HG02885 (cell line): Measurements from ENCODE around the gene GNAL.
"Not testable (repeated sequence)": the region's sequence is repeated elsewhere in the genome, so short reads cannot be mapped to it uniquely, and the experiment has no call there.

Source experiments
- ATAC-seq: cut with Tn5 transposase; IDR thresholded peaks from one replicate; pipeline ENCODE4 v1.9.1; 2021; ENCODE audit warnings: mild to moderate bottlenecking; ENCODE audit not compliant: unreplicated experiment, poor library complexity

The GNAL gene

DNA sequence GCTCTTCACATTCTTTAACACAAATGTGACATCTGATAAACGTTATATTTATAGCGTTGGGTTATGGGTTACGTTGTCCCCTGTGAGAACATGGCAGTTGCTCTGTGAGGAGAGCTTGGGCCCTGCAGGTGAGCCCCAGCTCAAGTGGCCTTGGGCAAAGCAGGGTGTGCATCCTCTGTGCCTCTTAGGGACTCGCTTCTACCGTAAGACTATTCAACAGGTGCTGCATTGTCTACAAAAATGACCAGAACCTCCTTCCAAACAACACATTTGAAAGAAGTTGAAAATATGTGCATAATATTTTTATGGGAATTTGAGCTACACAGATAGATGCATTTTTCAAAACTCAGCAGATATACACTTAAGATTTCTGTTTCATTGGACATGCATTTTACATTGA is 145.7 kb downstream of the GNAL start:
- ATAC-seq = no peak

DNA sequence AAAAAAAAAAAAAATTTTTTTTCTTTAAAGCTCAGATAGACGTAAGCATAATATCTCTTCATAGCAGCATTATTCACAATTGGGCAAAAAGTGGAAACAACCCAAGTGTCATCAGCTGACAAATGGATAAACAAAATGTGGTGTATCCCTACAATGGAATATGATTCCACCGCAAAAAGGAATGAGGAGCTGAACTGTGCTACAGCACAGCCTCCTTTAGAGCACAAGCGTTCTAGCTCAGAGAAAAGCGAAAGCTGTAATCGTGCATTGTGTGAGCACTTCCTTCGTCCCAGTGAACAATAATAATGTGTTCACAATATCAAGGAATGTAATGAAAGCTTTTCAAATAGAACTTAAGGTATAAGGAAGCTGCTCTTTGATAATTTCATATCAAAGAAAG is 150.5 kb downstream of the GNAL start:
- ATAC-seq = no peak

DNA sequence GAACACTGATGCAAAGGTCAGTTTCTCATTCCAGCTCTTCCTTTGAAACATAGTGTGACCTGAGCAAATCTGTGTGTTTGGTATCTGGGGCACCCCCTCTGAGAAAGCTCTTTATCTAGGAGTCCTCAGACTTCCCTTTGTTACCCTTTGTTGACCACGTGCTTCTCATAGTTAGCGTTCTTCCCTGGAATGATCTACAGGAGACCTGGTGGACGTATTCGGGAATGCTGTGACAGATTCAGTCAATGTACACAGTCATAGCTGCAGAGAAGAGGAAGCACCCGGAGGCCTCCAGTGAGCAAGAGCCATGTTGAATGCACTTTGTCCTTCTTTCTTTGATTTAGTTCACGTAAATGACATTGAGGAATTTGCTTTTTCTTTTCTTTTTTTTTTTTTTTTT is 151.4 kb downstream of the GNAL start:
- ATAC-seq = no peak

DNA sequence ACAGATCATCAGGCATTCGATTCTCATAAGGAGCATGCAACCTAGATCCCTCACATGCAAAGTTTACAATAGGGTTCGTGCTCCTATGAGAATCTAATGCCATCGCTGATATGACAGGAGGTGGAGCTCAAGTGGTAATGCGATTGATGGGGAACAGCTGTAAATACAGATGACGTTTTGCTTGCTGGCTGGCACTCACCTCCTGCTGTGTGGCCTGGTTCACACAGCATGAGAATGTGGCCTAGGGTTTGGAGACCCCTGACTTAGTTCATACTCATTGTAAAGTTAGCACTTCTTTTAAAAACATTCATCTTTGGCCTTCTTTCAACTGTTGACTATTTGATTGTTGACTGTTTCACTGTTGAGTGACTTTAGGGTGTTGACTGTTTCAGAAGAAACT is 153.5 kb downstream of the GNAL start:
- no peak for ATAC-seq

DNA sequence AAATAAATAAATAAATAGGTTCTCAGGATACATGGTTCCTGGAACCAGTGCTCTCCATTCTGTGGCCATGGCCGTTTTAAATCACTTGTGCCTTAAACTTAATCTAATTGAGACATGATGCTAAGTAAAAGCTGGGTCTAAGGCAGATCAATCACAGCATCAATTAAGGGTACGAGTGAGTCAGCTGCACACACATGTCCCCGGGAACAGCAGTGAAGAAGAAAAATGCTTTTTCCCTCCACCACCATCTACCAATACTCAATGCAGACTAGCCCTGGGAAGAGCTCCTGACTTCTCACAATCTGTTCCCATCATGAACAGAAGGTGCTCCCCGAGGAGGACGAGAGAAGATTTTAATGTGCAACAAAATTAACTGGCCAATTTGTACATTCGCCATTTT is 155.4 kb downstream of the GNAL start:
- ATAC-seq = no peak

DNA sequence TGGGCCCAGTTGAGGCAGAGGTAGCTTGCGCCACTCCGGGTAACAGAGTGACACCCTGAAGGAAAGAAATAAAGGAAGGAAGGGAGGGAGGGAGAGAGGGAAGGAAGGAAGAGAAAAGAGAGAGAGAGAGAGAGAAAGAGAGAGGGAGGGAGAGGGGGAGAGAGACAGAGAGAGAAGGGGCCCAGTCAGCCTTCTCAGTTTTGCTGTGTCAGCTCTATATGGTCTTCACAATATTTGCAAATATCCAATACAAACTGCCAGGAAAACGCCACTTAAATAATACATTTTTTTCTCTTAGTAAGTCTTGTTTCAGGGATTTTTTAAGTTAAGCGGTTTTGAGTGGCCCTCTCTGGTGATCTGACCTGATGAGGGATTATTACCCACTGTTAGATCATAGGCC is 156.6 kb downstream of the GNAL start:
- no peak for ATAC-seq

DNA sequence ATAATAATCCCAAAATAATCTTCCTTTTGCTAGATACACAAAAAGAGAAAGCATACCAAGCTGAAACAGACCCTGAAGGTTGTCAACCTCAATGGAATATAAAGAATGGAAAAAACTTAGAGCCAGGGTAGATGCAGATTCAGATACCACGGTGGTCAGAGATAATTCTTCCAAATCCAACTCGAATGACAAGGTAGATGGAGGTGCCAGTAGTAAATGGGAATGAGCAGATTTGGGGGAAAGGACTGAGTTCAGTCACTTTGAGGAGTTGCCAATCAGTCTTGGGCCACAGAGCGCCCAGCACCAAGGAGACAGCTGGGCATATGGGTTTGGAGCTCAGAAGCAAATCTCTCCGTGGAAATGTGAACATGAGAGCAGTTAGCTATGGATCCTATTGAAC is 158.7 kb downstream of the GNAL start:
- no peak for ATAC-seq

DNA sequence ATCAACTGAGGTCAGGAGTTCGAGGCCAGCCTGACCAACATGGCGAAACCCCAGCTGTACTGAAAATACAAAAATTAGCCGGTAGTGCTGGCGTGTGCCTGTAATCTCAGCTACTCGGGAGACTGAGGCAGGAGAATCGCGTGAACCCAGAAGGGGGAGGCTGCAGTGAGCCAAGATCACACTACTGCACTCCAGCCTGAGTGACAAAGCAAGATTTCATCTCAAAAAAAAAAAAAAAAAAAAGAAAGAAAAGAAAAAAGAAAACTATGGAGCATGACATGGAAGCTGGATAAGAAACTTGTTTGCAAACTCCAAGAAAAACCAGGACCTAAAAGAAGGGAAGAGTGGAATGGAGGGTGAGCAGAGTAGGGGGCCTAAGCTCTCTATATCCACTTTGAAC is 160.2 kb downstream of the GNAL start:
- ATAC-seq = no peak

DNA sequence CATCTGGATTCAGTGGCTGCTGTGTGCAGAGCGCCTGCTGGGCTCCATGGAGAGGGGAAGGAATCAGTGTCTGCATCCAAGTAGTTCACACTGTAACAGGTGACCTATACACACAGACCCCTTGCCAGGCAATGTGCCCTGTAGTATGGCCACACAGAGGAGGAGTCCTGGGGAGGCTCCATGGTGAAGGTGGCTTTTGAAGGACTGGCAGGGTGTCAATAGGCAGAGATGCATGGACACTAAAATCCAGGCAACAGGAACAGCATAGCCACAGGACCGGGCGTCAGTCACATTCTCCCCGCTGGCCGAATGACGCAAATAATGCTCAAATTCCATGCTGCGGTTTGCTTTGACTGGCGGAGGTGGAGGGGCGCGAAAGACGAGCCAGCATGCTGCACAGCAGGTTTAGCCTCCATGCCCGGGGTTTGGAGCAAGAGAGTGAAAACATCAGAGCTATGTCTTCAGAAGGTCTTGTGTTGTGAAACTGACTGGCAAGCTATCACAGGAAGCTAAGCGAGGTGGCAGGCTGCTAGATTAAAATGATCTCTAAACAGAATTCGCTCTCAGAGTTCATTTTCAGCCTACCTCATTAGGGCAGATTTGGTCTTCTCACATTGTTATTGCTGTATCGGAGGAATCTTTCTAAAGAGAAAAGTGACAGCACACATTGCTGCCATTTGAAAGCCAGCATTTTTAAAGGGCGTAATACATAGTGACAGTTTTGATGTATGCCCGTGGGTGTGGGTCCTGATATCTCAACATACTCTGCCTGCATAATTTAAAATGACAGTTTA is 161.0 kb downstream of the GNAL start:
- no peak for ATAC-seq

DNA sequence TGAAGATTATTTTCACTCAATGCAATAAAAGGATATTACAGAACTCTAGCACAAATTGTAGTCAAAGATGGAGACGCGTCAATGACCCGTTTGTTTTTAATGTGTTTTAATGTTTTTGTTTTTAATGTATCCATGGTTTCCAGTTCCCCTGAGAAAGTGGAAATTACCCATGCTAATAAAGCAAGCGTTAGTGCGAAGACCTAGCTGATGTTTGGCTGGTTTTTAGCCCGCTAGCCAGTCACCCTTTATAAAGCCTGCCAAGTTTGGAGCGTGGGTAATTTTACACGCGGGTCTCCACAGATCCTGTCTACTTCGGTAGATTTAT is 161.7 kb downstream of the GNAL start:
- ATAC-seq = peak; percentile 34

DNA sequence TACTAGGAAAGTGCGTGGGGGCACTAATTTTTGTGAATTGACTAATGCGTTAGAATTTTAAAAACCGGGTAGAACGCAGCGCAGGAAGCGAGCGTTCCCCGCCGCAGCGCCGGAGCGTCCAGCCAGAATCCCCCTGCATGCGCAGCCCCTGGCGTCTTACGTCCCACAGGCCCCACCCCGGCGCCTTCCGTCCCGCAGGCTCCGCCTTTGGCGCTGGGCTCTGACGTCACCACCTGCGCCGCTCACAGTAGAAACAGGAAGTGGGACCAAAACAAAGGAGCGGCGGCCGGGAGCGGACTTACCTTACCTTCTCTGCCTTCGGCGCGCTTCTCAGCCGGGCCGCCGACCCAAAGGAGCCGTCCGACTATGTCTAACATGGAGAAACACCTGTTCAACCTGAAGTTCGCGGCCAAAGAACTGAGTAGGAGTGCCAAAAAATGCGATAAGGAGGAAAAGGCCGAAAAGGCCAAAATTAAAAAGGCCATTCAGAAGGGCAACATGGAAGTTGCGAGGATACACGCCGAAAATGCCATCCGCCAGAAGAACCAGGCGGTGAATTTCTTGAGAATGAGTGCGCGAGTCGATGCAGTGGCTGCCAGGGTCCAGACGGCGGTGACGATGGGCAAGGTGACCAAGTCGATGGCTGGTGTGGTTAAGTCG is 162.2 kb downstream of the GNAL start, which contains the start of gene CHMP1B:
CHMP1B (plus strand) TSS at position 268 of the 660 bp plus-strand sequence; CDS start at position 367, 99 bp downstream.
- ATAC-seq = peak; percentile 97

DNA sequence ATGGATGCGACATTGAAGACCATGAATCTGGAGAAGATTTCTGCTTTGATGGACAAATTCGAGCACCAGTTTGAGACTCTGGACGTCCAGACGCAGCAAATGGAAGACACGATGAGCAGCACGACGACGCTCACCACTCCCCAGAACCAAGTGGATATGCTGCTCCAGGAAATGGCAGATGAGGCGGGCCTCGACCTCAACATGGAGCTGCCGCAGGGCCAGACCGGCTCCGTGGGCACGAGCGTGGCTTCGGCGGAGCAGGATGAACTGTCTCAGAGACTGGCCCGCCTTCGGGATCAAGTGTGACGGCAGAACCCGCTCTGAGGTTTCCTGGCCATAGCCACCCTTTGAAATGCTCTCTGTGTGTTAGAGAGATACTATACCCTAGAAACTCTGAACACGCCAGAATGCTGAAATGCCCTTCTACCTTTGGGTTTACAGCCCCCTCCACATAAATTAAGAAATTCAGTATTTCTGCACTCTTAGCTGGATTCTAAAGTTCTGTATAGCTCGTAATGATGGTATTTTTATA is 162.8 kb downstream of the GNAL start:
- ATAC-seq = no peak

DNA sequence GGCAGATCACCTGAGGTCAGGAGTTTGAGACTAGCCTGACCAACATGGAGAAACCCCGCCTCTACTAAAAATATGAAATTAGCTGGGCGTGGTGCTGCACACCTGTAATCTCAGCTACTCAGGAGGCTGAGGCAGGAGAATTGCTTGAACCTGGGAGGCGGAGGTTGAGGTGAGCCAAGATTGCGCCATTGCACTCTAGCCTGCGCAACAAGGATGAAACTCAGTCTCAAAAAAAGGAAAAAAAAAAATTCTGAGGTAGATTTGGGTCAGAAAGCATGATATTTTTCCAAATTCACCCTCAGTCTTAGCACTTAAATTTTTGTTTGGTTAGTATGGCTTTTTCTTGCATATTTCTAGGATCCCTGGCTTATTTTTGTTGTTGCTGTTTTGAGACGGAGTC is 165.5 kb downstream of the GNAL start:
- not testable (repeated sequence) for ATAC-seq

DNA sequence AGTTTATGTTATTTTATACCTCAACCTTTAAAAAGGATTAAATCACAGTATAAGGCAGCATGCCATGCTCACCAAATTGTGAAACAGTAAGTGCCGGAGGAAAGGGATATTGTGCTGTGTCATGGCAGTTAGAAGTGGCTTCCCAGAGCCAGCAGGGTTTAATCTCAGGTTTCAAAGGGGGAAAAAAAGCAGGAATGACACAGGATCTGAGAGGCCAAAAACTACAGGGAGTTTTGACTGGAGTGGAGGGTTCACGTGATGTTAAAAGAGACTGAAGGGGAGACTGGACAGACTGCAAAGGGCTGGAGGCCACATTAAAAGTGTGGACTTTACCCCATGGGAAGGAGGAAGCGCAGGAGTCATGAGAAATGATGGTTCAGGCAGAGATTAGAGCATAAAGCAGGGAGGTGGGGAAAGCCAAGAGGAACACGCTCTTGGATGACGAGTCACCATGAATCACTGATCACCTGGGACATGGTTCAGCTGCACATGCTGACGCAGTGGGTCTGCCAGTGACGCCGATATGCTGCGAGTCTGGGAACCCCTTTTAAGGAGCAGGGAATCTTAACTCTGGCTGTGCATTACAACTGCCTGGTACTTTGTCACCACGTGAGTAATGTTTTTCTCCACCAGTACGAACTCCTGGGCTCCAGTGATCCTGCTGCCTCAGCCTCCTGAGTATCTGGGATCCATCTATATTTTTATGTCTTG is 168.3 kb downstream of the GNAL start:
- no peak for ATAC-seq

DNA sequence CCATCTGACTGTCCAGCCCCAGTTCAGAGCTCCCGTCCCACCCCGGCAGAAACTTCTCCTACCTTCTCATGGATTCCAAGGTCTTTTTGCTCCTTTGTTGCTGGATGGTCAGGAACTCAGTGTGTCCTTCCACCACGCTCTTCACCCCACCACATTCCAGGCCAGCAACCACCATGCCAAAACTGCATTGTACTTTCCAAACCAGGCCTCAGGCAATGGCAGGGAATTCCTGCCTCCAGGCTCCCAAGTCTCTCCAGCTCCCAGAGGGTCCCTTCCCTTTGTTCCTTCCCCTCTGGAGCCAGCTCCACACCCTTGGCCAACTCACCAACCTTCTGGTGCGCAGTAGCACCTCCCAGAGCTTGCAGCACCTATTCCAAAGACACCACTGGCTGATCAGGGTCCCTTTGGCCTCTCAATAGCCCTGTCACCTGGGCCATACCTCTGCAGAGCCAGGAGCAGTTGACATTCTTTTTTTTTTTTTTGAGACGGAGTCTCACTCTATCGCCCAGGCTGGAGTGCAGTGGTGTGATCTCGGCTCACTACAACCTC is 170.3 kb downstream of the GNAL start:
- ATAC-seq = no peak

DNA sequence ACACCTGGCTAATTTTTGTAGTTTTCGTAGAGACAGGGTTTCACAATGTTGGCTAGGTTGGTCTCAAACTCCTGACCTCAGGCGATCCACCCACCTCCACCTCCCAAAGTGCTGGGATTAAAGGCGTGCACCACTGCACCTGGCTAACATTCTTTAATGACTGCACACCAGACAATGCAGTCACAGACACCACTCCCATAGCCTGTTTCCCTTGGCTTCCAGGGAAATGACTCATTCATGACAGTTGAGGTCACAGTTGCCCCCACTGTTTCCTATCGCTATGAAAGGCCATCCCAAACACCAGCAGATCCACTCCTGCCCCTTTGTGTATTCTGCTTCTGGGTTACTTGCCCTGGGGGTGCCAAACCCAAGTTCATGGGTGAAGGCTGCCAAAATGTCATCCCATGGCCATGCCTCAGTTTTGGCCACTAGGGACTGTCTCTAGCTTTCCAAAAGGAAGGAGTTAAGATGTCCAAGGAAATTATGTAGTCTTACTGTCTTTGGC is 170.9 kb downstream of the GNAL start:
- ATAC-seq = no peak

DNA sequence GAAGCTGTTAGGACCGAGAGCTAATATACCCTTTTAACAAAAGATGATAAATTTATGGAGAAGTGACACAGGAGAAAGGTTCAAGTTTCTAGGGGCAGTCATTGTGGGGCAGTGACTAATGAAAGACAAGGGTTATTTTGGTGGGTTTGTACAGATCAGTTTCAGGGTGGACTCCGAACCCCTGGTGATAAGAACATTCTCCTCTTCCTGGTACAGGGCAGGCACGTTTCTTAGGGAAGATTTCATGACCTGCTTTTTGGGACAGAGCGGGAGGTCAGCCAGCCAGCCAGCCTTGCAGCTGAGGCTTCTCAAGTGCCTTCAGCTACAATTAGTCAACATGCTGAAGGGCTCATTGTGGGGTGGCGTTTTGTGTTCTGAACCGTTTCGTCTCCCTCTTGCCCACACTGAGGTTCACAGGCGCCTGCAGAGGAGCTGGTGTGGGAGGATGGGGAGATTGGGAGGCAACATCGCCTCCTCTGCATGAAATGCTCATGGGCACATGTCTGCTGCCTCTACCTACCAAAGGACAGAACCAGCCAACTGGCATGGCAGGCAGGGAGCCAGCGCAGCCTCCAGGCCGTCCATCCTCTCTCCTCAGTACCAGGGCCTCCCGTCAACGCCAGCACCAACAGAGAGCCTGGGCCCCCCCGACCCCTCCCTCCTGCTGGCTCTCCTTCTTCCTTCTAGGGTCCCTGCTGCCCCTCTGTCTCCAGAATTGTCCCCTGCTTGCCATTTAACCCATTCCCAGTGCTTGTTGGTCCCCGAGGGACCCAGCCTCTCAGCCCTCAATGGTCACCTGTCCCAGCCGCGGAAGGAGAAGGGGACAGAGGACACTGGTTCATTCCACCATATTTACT is 171.8 kb downstream of the GNAL start:
- no peak for ATAC-seq

DNA sequence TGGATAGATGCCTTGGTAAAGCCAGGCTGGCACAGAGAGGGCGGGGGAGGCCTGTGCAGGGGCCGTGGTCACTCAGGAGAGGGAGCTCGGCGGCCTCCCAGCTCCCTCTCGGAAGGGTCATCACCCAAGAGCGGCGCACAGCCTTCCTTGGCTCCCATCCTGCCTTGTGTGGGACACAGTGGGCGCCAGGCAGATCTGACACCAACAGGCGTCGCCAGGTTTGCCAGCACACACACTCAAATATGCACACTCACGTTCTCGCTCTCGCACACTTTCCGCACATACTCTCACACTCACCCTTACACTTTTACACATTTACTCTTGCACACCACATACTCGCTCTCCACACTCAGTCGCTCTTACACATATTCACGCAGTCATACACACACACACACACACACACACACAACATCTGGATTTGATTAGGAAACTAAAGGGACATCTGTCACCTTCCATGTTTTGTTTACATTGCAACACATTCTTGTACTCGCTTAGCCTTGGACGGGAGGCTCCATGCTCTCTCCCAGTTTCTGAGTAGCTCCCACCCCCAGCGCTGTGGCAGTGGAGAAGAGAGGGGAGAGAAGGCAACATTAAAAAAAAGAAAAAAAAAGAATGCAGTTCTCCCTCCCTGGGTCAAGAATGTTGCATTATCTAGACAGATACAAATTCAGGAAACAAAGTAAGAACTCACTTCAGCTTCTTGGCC is 172.7 kb downstream of the GNAL start:
- ATAC-seq = no peak

DNA sequence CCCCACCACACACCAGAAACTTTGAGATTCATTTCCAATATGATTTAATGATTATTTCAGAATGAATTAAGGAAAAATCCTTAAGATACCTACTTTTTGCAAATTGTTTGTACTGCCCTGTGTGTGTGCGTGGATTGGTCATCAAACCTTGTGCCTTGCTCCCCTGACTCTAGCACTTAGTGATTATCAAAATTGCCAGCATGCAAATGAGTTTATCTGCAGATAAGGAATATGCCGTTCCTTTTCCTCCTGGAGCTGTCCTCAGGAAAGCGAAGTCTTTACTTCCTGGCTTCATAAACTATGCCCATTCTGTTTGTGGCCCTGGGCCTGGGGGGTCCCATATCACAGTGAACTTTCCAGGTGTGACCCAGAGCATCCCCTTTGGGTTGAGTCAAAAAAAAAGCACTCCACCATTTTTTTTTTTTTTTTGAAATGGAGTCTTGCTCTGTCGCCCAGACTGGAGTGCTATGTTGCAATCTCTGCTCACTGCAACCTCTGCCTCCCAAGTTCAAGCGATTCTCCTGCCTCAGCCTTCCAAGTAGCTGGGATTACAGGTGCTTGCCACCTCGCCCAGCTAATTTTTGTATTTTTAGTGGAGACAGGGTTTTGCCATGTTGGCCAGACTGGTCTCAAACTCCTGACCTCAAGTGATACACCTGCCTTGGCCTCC is 173.5 kb downstream of the GNAL start:
- no peak for ATAC-seq
